Frontal cortex (tissue), 4 donors: Measurements from ENCODE around the gene SYTL3. TPM values are rescaled to one million over a fixed set of nuclear protein-coding genes. Genes with fewer than 3 reads are reported as not detected.
"Not testable (repeated sequence)": the region's sequence is repeated elsewhere in the genome, so short reads cannot be mapped to it uniquely, and the experiment has no call there.

ENCODE experiments used
- DNase-seq, 2 donors: peaks; one replicate each; pipeline ENCODE4 v3.0.0; 2012; ENCODE audit warnings: low spot score in 2 of 2
- FAIRE-seq: peaks from 2 replicates; lab custom pipeline; 2012; peaks lifted over from hg19 to GRCh38; lab: Jason Lieb, UNC
- total RNA-seq: library from RNA; depleted of rRNA; stranded (reverse); fragments of >200 nt; gene quantifications from one replicate; pipeline ENCODE4 v1.2.3, GENCODE V29; 2014
- donor health status: control.
- donor health status: control.
- donor health status: control.

Gene SYTL3
- total RNA-seq, 1 donor from 2014 or later, result 2.0 TPM

GRCh38 chr6:158621694-158622544, 27.9 kb upstream of the SYTL3 start:
- FAIRE-seq, result no peak
- DNase-seq, result no peak

GRCh38 chr6:158622545-158623190, 27.2 kb upstream of the SYTL3 start:
- DNase-seq (no peak), FAIRE-seq (no peak)

- no peak for FAIRE-seq
These were observed 24.9 kb upstream of the SYTL3 start for GRCh38 chr6:158624684-158625682.

GRCh38 chr6:158625881-158626305, 24.0 kb upstream of the SYTL3 start:
- DNase-seq (no peak), FAIRE-seq (no peak)

More at GRCh38 chr6:158624684-158625682, 24.9 kb upstream of the SYTL3 start:
- DNase-seq, result no peak

- DNase-seq, result no peak
- FAIRE-seq, result no peak
These were observed 23.3 kb upstream of the SYTL3 start for GRCh38 chr6:158626360-158627167.

GRCh38 chr6:158627168-158627939, 22.5 kb upstream of the SYTL3 start:
- FAIRE-seq (no peak), DNase-seq (no peak)

- no peak for FAIRE-seq
- DNase-seq, result no peak
These were observed 22.0 kb upstream of the SYTL3 start for GRCh38 chr6:158627940-158628211.

GRCh38 chr6:158628542-158628941, 21.3 kb upstream of the SYTL3 start:
- FAIRE-seq (no peak), DNase-seq (no peak)

- FAIRE-seq (no peak), DNase-seq (no peak)
These were observed 20.3 kb upstream of the SYTL3 start for GRCh38 chr6:158629367-158630221.

GRCh38 chr6:158630938-158631616, 18.8 kb upstream of the SYTL3 start:
- DNase-seq, result no peak
- no peak for FAIRE-seq

- FAIRE-seq, result no peak
- no peak for DNase-seq
These were observed 17.9 kb upstream of the SYTL3 start for GRCh38 chr6:158631678-158632537.

- not testable (repeated sequence) for FAIRE-seq
These were observed 17.2 kb upstream of the SYTL3 start for GRCh38 chr6:158632538-158633119.

GRCh38 chr6:158633127-158633526, 16.7 kb upstream of the SYTL3 start:
- FAIRE-seq (no peak), DNase-seq (no peak)

More at GRCh38 chr6:158632538-158633119, 17.2 kb upstream of the SYTL3 start:
- DNase-seq, result not testable (repeated sequence)

GRCh38 chr6:158634695-158635426, 15.0 kb upstream of the SYTL3 start:
- FAIRE-seq, result no peak
- DNase-seq, result no peak

GRCh38 chr6:158635427-158636073, 14.3 kb upstream of the SYTL3 start:
- no peak for DNase-seq
- FAIRE-seq, result no peak
